WTC11 (cell line): Measurements from ENCODE around the gene MRPL20.

ENCODE experiments used
- FOXP1 ChIP-seq: sonication (generic); formaldehyde crosslinking; IDR thresholded peaks from 2 replicates; pipeline ENCODE4 v1.8.0; 2022; ENCODE audit warnings: missing genetic modification reagents, mild to moderate bottlenecking, moderate library complexity, borderline replicate concordance
- JUN ChIP-seq: sonication (generic); formaldehyde crosslinking; IDR thresholded peaks from 2 replicates; pipeline ENCODE4 v1.8.0; 2023; ENCODE audit warnings: mild to moderate bottlenecking, missing genetic modification reagents
- TF ChIP-seq, protein P1 (sequence below): fragments of 200-600 bp; IDR thresholded peaks from 2 replicates; pipeline ENCODE4 v1.8.0; 2022; ENCODE audit warnings: antibody characterized with exemption
- TF ChIP-seq, protein P2 (sequence below): sonication (generic); formaldehyde crosslinking; conservative IDR thresholded peaks from 2 replicates; pipeline ENCODE4 v1.8.1; 2023; ENCODE audit warnings: mild to moderate bottlenecking, low read depth, missing genetic modification reagents, moderate library complexity
- TF ChIP-seq, protein P3 (sequence below): sonication (generic); formaldehyde crosslinking; IDR thresholded peaks from 2 replicates; pipeline ENCODE4 v1.8.1; 2022; ENCODE audit warnings: low read depth, mild to moderate bottlenecking, moderate library complexity, missing genetic modification reagents, borderline replicate concordance
- TF ChIP-seq, protein P4 (sequence below): sonication (generic); formaldehyde crosslinking; IDR thresholded peaks from 2 replicates; pipeline ENCODE4 v1.8.1; 2023; ENCODE audit warnings: mild to moderate bottlenecking, missing genetic modification reagents, moderate library complexity

- TF ChIP-seq, protein P1, sequence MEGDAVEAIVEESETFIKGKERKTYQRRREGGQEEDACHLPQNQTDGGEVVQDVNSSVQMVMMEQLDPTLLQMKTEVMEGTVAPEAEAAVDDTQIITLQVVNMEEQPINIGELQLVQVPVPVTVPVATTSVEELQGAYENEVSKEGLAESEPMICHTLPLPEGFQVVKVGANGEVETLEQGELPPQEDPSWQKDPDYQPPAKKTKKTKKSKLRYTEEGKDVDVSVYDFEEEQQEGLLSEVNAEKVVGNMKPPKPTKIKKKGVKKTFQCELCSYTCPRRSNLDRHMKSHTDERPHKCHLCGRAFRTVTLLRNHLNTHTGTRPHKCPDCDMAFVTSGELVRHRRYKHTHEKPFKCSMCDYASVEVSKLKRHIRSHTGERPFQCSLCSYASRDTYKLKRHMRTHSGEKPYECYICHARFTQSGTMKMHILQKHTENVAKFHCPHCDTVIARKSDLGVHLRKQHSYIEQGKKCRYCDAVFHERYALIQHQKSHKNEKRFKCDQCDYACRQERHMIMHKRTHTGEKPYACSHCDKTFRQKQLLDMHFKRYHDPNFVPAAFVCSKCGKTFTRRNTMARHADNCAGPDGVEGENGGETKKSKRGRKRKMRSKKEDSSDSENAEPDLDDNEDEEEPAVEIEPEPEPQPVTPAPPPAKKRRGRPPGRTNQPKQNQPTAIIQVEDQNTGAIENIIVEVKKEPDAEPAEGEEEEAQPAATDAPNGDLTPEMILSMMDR: no peak
- TF ChIP-seq JUN (CRISPR knock-in tag) (no peak), FOXP1 (CRISPR knock-in tag) (0 out of 2 replicates have a peak, but pooled peaks have one; percentile 14)
- TF ChIP-seq, protein P2, sequence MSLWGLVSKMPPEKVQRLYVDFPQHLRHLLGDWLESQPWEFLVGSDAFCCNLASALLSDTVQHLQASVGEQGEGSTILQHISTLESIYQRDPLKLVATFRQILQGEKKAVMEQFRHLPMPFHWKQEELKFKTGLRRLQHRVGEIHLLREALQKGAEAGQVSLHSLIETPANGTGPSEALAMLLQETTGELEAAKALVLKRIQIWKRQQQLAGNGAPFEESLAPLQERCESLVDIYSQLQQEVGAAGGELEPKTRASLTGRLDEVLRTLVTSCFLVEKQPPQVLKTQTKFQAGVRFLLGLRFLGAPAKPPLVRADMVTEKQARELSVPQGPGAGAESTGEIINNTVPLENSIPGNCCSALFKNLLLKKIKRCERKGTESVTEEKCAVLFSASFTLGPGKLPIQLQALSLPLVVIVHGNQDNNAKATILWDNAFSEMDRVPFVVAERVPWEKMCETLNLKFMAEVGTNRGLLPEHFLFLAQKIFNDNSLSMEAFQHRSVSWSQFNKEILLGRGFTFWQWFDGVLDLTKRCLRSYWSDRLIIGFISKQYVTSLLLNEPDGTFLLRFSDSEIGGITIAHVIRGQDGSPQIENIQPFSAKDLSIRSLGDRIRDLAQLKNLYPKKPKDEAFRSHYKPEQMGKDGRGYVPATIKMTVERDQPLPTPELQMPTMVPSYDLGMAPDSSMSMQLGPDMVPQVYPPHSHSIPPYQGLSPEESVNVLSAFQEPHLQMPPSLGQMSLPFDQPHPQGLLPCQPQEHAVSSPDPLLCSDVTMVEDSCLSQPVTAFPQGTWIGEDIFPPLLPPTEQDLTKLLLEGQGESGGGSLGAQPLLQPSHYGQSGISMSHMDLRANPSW (CRISPR knock-in tag): no peak
- TF ChIP-seq, protein P3, sequence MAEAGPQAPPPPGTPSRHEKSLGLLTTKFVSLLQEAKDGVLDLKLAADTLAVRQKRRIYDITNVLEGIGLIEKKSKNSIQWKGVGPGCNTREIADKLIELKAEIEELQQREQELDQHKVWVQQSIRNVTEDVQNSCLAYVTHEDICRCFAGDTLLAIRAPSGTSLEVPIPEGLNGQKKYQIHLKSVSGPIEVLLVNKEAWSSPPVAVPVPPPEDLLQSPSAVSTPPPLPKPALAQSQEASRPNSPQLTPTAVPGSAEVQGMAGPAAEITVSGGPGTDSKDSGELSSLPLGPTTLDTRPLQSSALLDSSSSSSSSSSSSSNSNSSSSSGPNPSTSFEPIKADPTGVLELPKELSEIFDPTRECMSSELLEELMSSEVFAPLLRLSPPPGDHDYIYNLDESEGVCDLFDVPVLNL (CRISPR knock-in tag): no peak
- TF ChIP-seq, protein P4, sequence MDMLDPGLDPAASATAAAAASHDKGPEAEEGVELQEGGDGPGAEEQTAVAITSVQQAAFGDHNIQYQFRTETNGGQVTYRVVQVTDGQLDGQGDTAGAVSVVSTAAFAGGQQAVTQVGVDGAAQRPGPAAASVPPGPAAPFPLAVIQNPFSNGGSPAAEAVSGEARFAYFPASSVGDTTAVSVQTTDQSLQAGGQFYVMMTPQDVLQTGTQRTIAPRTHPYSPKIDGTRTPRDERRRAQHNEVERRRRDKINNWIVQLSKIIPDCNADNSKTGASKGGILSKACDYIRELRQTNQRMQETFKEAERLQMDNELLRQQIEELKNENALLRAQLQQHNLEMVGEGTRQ (CRISPR knock-in tag): 0 out of 2 replicates have a peak, but pooled peaks have one; percentile 5
Observed at GRCh38 chr1:1425753-1426495, 18.8 kb upstream of the MRPL20 start.
